Neural progenitor cell (in vitro differentiated cells): ENCODE data around the gene LZTS3. TPM values are rescaled to one million over a fixed set of nuclear protein-coding genes. Genes with fewer than 3 reads are reported as not detected.

Experiments
- DNase-seq: peaks from one replicate; pipeline ENCODE4 v3.0.0-alpha.2; 2016; ENCODE audit warnings: low spot score
- H2AFZ ChIP-seq: fragments of 200-600 bp; sonication (generic); replicated peaks from 2 replicates; pipeline ENCODE4 v1.6.1; 2016; ENCODE audit warnings: antibody characterized with exemption
- H3F3A ChIP-seq: fragments of 200-600 bp; sonication (generic); 2 replicates; pipeline ENCODE4 v1.6.1; 2016; ENCODE audit warnings: antibody characterized with exemption, low read depth
- H3K27ac ChIP-seq: fragments of 200-600 bp; sonication (generic); 2 replicates; pipeline ENCODE4 v1.5.1; 2016; ENCODE audit warnings: mild to moderate bottlenecking
- H3K27me3 ChIP-seq: fragments of 200-600 bp; sonication (generic); 2 replicates; pipeline ENCODE4 v1.6.1; 2016; ENCODE audit warnings: mild to moderate bottlenecking, moderate library complexity
- H3K36me3 ChIP-seq: fragments of 200-600 bp; sonication (generic); 2 replicates; pipeline ENCODE4 v1.5.1; 2016
- H3K4me1 ChIP-seq: fragments of 200-600 bp; sonication (generic); 2 replicates; pipeline ENCODE4 v1.6.1; 2016; ENCODE audit warnings: mixed run types
- H3K4me2 ChIP-seq: fragments of 200-600 bp; sonication (generic); 2 replicates; pipeline ENCODE4 v1.6.1; 2016
- H3K4me3 ChIP-seq: fragments of 200-600 bp; sonication (generic); 2 replicates; pipeline ENCODE4 v1.5.1; 2016
- H3K79me2 ChIP-seq: fragments of 200-600 bp; sonication (generic); 2 replicates; pipeline ENCODE4 v1.6.1; 2016; ENCODE audit warnings: low read depth
- H3K9ac ChIP-seq: fragments of 200-600 bp; sonication (generic); 2 replicates; pipeline ENCODE4 v1.6.1; 2016
- H3K9me3 ChIP-seq: fragments of 200-600 bp; sonication (generic); 2 replicates; pipeline ENCODE4 v1.5.1; 2016; ENCODE audit warnings: low read depth
- H4K20me1 ChIP-seq: fragments of 200-600 bp; sonication (generic); 2 replicates; pipeline ENCODE4 v1.6.1; 2016; ENCODE audit warnings: low read depth
- H3K27ac Mint-ChIP-seq: 3 replicates; pipeline ENCODE4 v1.8.0; 2021; ENCODE audit warnings: mixed read lengths
- H3K27me3 Mint-ChIP-seq: 2 replicates; pipeline ENCODE4 v1.8.0; 2022; ENCODE audit warnings: low read depth, mild to moderate bottlenecking, inconsistent platforms, moderate library complexity, mixed read lengths; ENCODE audit not compliant: insufficient read depth
- H3K36me3 Mint-ChIP-seq: 3 replicates; pipeline ENCODE4 v1.8.0; 2021; ENCODE audit warnings: mixed read lengths
- H3K4me1 Mint-ChIP-seq: 3 replicates; pipeline ENCODE4 v1.8.0; 2021; ENCODE audit warnings: mixed read lengths
- H3K4me3 Mint-ChIP-seq: 3 replicates; pipeline ENCODE4 v1.8.0; 2021; ENCODE audit warnings: mild to moderate bottlenecking, moderate library complexity, mixed read lengths
- H3K9me3 Mint-ChIP-seq: 3 replicates; pipeline ENCODE4 v1.8.0; 2020; ENCODE audit warnings: mixed read lengths
- EZH2 ChIP-seq: fragments of 200-600 bp; sonication (generic); IDR thresholded peaks from 2 replicates; pipeline ENCODE4 v1.6.1; 2017; ENCODE audit warnings: antibody characterized with exemption, mild to moderate bottlenecking, moderate library complexity
- EZH2phosphoT487 ChIP-seq: fragments of 200-600 bp; sonication (generic); IDR thresholded peaks from 2 replicates; pipeline ENCODE4 v1.6.1; 2017; ENCODE audit warnings: antibody characterized with exemption
- total RNA-seq: library from RNA; depleted of rRNA; stranded (reverse); fragments of >200 nt; gene quantifications from 2 replicates; pipeline ENCODE4 v1.2.3, GENCODE V29; 2015; ENCODE audit warnings: low replicate concordance
- TF ChIP-seq, protein P1 (sequence below): fragments of 200-600 bp; sonication (generic); IDR thresholded peaks from 2 replicates; pipeline ENCODE4 v1.5.1; 2017; ENCODE audit warnings: antibody characterized with exemption, mild to moderate bottlenecking

The LZTS3 gene
- total RNA-seq, 1 donor from 2014 or later: 3.7 TPM

GRCh38 chr20:3123542-3123941 is 49.8 kb downstream of the LZTS3 start:
- H2AFZ ChIP-seq: no peak overlapping the region
- peaks cover 35% of the 10 kb centered on the region for H3K9me3 Mint-ChIP-seq
- TF ChIP-seq EZH2phosphoT487 (no peak), EZH2 (no peak)
- TF ChIP-seq, protein P1, sequence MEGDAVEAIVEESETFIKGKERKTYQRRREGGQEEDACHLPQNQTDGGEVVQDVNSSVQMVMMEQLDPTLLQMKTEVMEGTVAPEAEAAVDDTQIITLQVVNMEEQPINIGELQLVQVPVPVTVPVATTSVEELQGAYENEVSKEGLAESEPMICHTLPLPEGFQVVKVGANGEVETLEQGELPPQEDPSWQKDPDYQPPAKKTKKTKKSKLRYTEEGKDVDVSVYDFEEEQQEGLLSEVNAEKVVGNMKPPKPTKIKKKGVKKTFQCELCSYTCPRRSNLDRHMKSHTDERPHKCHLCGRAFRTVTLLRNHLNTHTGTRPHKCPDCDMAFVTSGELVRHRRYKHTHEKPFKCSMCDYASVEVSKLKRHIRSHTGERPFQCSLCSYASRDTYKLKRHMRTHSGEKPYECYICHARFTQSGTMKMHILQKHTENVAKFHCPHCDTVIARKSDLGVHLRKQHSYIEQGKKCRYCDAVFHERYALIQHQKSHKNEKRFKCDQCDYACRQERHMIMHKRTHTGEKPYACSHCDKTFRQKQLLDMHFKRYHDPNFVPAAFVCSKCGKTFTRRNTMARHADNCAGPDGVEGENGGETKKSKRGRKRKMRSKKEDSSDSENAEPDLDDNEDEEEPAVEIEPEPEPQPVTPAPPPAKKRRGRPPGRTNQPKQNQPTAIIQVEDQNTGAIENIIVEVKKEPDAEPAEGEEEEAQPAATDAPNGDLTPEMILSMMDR: no peak
- no peak overlapping the region for H3K27ac Mint-ChIP-seq
- no peaks in the 10 kb centered on the region for H3K9me3 ChIP-seq
- no peak overlapping the region for H3K9ac ChIP-seq
- H3K4me1 Mint-ChIP-seq: no peaks in the 10 kb centered on the region
- H3K4me1 ChIP-seq: no peaks in the 10 kb centered on the region
- H3K4me3 Mint-ChIP-seq: no peak overlapping the region
- no peak overlapping the region for H3K4me3 ChIP-seq
- no peaks in the 10 kb centered on the region for H3K27me3 ChIP-seq
- no peaks in the 10 kb centered on the region for H3K79me2 ChIP-seq
- no peak overlapping the region for H3K4me2 ChIP-seq
- H3K27me3 Mint-ChIP-seq: no peaks in the 10 kb centered on the region
- peaks cover 31% of the 10 kb centered on the region for H3K36me3 Mint-ChIP-seq
- H3F3A ChIP-seq: no peaks in the 10 kb centered on the region
- H3K36me3 ChIP-seq: peaks cover 3% of the 10 kb centered on the region
- no peak overlapping the region for H3K27ac ChIP-seq
- DNase-seq: no peak
- no peaks in the 10 kb centered on the region for H4K20me1 ChIP-seq

- no peak overlapping the region for H3K27ac Mint-ChIP-seq
- H3K4me3 Mint-ChIP-seq: no peak overlapping the region
- no peak overlapping the region for H3K27ac ChIP-seq
- no peaks in the 10 kb centered on the region for H3K79me2 ChIP-seq
- H3K9me3 ChIP-seq: no peaks in the 10 kb centered on the region
- no peaks in the 10 kb centered on the region for H3K4me1 Mint-ChIP-seq
- H3K36me3 Mint-ChIP-seq: peaks cover 31% of the 10 kb centered on the region
- no peak overlapping the region for H3K9ac ChIP-seq
- H3F3A ChIP-seq: peaks cover 2% of the 10 kb centered on the region
- no peak overlapping the region for H3K4me2 ChIP-seq
- H3K27me3 Mint-ChIP-seq: no peaks in the 10 kb centered on the region
- H4K20me1 ChIP-seq: no peaks in the 10 kb centered on the region
- no peak overlapping the region for H3K4me3 ChIP-seq
- H3K36me3 ChIP-seq: peaks cover 3% of the 10 kb centered on the region
- no peaks in the 10 kb centered on the region for H3K27me3 ChIP-seq
- H3K4me1 ChIP-seq: no peaks in the 10 kb centered on the region
- DNase-seq: no peak
- no peak for TF ChIP-seq EZH2phosphoT487
- no peak for TF ChIP-seq EZH2
- TF ChIP-seq, protein P1: no peak
- H2AFZ ChIP-seq: no peak overlapping the region
- H3K9me3 Mint-ChIP-seq: peaks cover 30% of the 10 kb centered on the region
These were observed 51.3 kb downstream of the LZTS3 start for GRCh38 chr20:3121955-3122610.

GRCh38 chr20:3121271-3121911 is 52.0 kb downstream of the LZTS3 start:
- Mint-ChIP-seq H3K4me1 (no peaks in the 10 kb centered on the region), H3K4me3 (no peak overlapping the region), H3K9me3 (peaks cover 25% of the 10 kb centered on the region), H3K27ac (no peak overlapping the region), H3K27me3 (no peaks in the 10 kb centered on the region), H3K36me3 (peaks cover 31% of the 10 kb centered on the region)
- Histone ChIP-seq H2AFZ (no peak overlapping the region), H3F3A (peaks cover 2% of the 10 kb centered on the region), H4K20me1 (no peaks in the 10 kb centered on the region), H3K27ac (no peak overlapping the region), H3K4me2 (no peak overlapping the region), H3K4me1 (no peaks in the 10 kb centered on the region), H3K4me3 (no peak overlapping the region), H3K36me3 (peaks cover 3% of the 10 kb centered on the region), H3K9ac (no peak overlapping the region), H3K27me3 (no peaks in the 10 kb centered on the region), H3K79me2 (no peaks in the 10 kb centered on the region), H3K9me3 (no peaks in the 10 kb centered on the region)
- DNase-seq: no peak
- TF ChIP-seq EZH2phosphoT487: no peak
- TF ChIP-seq, protein P1: no peak
- no peak for TF ChIP-seq EZH2
